ENCODE data around the gene MRGPRF. TPM values are rescaled to one million over a fixed set of nuclear protein-coding genes. Genes with fewer than 3 reads are reported as not detected.

Gene MRGPRF
- total and polyA plus RNA-seq, 2 of the 8 experiments (the other 6 are each of a cell fraction or from before 2014, with no cell fraction given) = 7.5 to 11.0 TPM

DNA sequence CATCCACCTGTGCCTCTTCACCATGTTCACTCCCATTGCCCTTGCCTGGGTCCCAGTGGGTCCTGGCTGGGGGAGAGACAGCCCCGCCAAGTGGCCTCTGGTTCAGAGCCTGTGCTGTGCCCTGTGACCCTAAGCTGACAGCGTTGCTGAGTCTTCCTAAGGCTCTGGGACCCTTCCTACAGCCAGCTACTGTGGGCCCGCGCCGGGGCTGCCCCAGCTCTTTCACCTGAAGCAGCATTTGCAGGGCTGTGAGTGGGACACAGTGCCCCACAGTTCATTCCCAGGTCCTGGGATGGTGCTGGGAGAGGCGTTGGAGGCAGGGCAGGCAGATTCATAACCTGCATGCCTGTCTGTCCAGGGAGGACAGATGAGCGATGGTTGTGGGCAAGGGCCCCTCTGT is 46.4 kb upstream of the MRGPRF start:
- no peak overlapping the region for H3K56ac ChIP-seq (replicated peaks; ENCODE audit: insufficient read length, low read depth, low read length)
- CTCF ChIA-PET (ENCODE audit: partially characterized antibody) = interaction anchor here (0.9 to 2.2 kb wide), 6 partner anchors 15 to 96 kb away, joined by 3 to 5 read pairs (median 4); no protein-coding TSS in a partner anchor
- TF ChIP-seq, protein P1, sequence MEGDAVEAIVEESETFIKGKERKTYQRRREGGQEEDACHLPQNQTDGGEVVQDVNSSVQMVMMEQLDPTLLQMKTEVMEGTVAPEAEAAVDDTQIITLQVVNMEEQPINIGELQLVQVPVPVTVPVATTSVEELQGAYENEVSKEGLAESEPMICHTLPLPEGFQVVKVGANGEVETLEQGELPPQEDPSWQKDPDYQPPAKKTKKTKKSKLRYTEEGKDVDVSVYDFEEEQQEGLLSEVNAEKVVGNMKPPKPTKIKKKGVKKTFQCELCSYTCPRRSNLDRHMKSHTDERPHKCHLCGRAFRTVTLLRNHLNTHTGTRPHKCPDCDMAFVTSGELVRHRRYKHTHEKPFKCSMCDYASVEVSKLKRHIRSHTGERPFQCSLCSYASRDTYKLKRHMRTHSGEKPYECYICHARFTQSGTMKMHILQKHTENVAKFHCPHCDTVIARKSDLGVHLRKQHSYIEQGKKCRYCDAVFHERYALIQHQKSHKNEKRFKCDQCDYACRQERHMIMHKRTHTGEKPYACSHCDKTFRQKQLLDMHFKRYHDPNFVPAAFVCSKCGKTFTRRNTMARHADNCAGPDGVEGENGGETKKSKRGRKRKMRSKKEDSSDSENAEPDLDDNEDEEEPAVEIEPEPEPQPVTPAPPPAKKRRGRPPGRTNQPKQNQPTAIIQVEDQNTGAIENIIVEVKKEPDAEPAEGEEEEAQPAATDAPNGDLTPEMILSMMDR (IDR thresholded peaks at IDR 0.05; ENCODE audit: control extremely low read depth in 1 of 3, insufficient read depth in 1 of 3, low read depth in 1 of 3, low read length in 3 of 3) = no peak
- TF ChIP-seq CBX8 (IDR thresholded peaks at IDR 0.05; ENCODE audit: borderline replicate concordance, low read depth, low read length) (no peak), TAF1 (IDR thresholded peaks at IDR 0.05; ENCODE audit: low read depth, low read length) (no peak), SP1 (IDR thresholded peaks at IDR 0.05; ENCODE audit: low read depth, low read length) (no peak)
- TF ChIP-seq, protein P2, sequence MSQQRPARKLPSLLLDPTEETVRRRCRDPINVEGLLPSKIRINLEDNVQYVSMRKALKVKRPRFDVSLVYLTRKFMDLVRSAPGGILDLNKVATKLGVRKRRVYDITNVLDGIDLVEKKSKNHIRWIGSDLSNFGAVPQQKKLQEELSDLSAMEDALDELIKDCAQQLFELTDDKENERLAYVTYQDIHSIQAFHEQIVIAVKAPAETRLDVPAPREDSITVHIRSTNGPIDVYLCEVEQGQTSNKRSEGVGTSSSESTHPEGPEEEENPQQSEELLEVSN (IDR thresholded peaks at IDR 0.05) = no peak
- TF ChIP-seq, protein P3, sequence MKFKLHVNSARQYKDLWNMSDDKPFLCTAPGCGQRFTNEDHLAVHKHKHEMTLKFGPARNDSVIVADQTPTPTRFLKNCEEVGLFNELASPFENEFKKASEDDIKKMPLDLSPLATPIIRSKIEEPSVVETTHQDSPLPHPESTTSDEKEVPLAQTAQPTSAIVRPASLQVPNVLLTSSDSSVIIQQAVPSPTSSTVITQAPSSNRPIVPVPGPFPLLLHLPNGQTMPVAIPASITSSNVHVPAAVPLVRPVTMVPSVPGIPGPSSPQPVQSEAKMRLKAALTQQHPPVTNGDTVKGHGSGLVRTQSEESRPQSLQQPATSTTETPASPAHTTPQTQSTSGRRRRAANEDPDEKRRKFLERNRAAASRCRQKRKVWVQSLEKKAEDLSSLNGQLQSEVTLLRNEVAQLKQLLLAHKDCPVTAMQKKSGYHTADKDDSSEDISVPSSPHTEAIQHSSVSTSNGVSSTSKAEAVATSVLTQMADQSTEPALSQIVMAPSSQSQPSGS (IDR thresholded peaks at IDR 0.05; ENCODE audit: low read length) = no peak

More for the DNA sequence above, 46.4 kb upstream of the MRGPRF start:
- Histone ChIP-seq H2AK5ac (ENCODE audit: low read depth, low read length) (no peak overlapping the region), H3K79me2 (ENCODE audit: control insufficient read depth in 1 of 2, insufficient read depth in 2 of 2, low read length in 2 of 2) (peaks cover 0 to 4% of the 10 kb centered on the region in 2 experiments; a peak in 1 of 4 replicates), H3K27me3 (replicated peaks in 1 of 4; ENCODE audit: control insufficient read depth in 3 of 4, extremely low read depth in 1 of 4, insufficient read depth in 3 of 4, low read length in 3 of 4) (no peaks in the 10 kb centered on the region), H3K36me3 (ENCODE audit: control insufficient read depth in 2 of 4, insufficient read depth in 4 of 4, low read length in 3 of 4) (peaks cover 0 to 11% (median 3%) of the 10 kb centered on the region in 4 experiments; a peak in 6 of 8 replicates), H2BK120ac (replicated peaks; ENCODE audit: low read depth, low read length) (no peak overlapping the region), H2BK12ac (ENCODE audit: low read depth, low read length) (no peak overlapping the region), H4K5ac (ENCODE audit: insufficient read length, low read depth, low read length) (no peak overlapping the region), H2BK20ac (ENCODE audit: low read length) (no peak overlapping the region), H3K9ac (replicated peaks in 1 of 4; ENCODE audit: extremely low read depth in 1 of 4, low read depth in 3 of 4, low read length in 3 of 4) (no peak overlapping the region), H3K9me3 (ENCODE audit: insufficient read depth in 2 of 2, low read depth in 1 of 2, low read length in 1 of 2) (no peaks in the 10 kb centered on the region), H4K8ac (ENCODE audit: extremely low read depth, insufficient read depth, low read length) (no peak overlapping the region), H3K23me2 (ENCODE audit: low read depth, low read length) (no peaks in the 10 kb centered on the region), H3K14ac (ENCODE audit: insufficient read length) (no peak overlapping the region), H4K91ac (replicated peaks; ENCODE audit: insufficient read length, low read length) (no peak overlapping the region), H3K4ac (replicated peaks; ENCODE audit: insufficient read length, low read depth, low read length) (no peak overlapping the region), H3K4me2 (ENCODE audit: insufficient read depth in 1 of 2, low read depth in 2 of 2, low read length in 2 of 2) (no peak overlapping the region), H2BK5ac (ENCODE audit: low read depth, low read length) (no peak overlapping the region), H3K27ac (ENCODE audit: low read depth, low read length) (no peak overlapping the region), H3K4me1 (replicated peaks in 1 of 4; ENCODE audit: control insufficient read depth in 3 of 4, insufficient read depth in 4 of 4, low read length in 3 of 4) (no peaks in the 10 kb centered on the region; a peak in 1 of 7 replicates), H2AFZ (ENCODE audit: low read length) (no peak overlapping the region), H3K18ac (ENCODE audit: extremely low read depth, low read length) (no peak overlapping the region), H4K20me1 (replicated peaks in 1 of 2; ENCODE audit: control insufficient read depth in 1 of 2, insufficient read depth in 2 of 2, low read length in 2 of 2) (peaks cover 2 to 35% of the 10 kb centered on the region in 2 experiments), H3K79me1 (ENCODE audit: low read depth, low read length) (peaks cover 14% of the 10 kb centered on the region), H3K23ac (ENCODE audit: insufficient read length) (no peak overlapping the region), H2BK15ac (ENCODE audit: low read length) (no peak overlapping the region), H3K4me3 (ENCODE audit: extremely low read depth in 1 of 4, insufficient read depth in 2 of 4, low read depth in 3 of 4, low read length in 4 of 4) (no peak overlapping the region)
- POLR2A ChIA-PET (ENCODE audit: partially characterized antibody) = interaction anchor here (0.8 kb wide), 1 partner anchor 11 kb away, joined by 3 read pairs; the partner anchor contains the start of gene TPCN2
- DNase-seq (ENCODE audit: low read depth in 1 of 2, low spot score in 2 of 2) = no peak
- no peak for FAIRE-seq
- WGBS, 2 experiments (ENCODE audit: extremely low coverage in 1 of 2, insufficient coverage in 1 of 2, insufficient read length in 1 of 2, insufficient replicate concordance in 2 of 2, low coverage in 1 of 2, low lambda C conversion rate in 2 of 2, missing lambda C conversion rate in 1 of 2) = 94% methylated on average over 7 of the region's 7 CpGs; no CpG with 5 or more reads in 1 of the 2 experiments

Measured in H1 (cell line).